ENCODE measurements around the gene GPR160. TPM values are rescaled to one million over a fixed set of nuclear protein-coding genes. Genes with fewer than 3 reads are reported as not detected.

GPR160 gene
- total and polyA plus RNA-seq, 2 donors from 2014 or later, result 23.7 to 24.9 TPM

DNA sequence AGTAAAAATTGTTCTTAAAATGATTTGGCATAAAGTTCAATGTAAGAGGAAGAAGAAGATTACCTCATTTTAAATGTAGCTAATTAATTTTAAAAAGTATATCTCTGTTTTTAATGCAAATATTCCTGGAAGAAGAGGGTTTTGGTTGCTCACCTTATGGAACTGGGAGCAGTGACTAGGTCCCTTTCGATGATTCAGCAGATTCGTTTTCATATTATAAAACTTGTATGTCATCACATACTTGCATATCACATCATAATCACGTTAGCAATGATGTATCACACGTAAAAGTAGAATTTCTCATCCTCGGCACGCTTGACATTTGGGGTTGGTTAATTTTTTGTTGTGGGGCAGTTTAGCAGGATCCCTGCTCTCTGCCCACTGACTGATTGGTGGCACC, 47.6 kb downstream of the GPR160 start:
- H3K4me3 ChIP-seq (ENCODE audit: low read length in 3 of 3), result no peak overlapping the region
- peaks cover 0 to 4% (median 4%) of the 10 kb centered on the region in 3 donors for H3K36me3 ChIP-seq (ENCODE audit: control insufficient read depth in 2 of 3, insufficient read depth in 3 of 3, low read length in 3 of 3)
- H3K4me1 ChIP-seq (ENCODE audit: control insufficient read depth in 2 of 3, insufficient read depth in 2 of 3, low read depth in 1 of 3, low read length in 3 of 3), result peaks cover 0 to 6% (median 2%) of the 10 kb centered on the region in 3 donors
- no peaks in the 10 kb centered on the region for H3K27me3 ChIP-seq (ENCODE audit: control insufficient read depth, insufficient read depth, low read length)
- no peaks in the 10 kb centered on the region for H3K9me3 ChIP-seq (ENCODE audit: control insufficient read depth in 2 of 3, insufficient read depth in 1 of 3, low read length in 3 of 3)
- H3K27ac ChIP-seq (ENCODE audit: low read depth in 2 of 2, low read length in 2 of 2), result no peak overlapping the region
- DNase-seq (no peak), FAIRE-seq (no peak)
- no peak overlapping the region for H3K9ac ChIP-seq (ENCODE audit: low read length in 3 of 3)
- TF ChIP-seq CTCF (IDR thresholded peaks at IDR 0.05; ENCODE audit: borderline replicate concordance, extremely low read depth, insufficient read depth), result no peak
- intact Hi-C loops (cut with DNase I), result no loop called here

DNA sequence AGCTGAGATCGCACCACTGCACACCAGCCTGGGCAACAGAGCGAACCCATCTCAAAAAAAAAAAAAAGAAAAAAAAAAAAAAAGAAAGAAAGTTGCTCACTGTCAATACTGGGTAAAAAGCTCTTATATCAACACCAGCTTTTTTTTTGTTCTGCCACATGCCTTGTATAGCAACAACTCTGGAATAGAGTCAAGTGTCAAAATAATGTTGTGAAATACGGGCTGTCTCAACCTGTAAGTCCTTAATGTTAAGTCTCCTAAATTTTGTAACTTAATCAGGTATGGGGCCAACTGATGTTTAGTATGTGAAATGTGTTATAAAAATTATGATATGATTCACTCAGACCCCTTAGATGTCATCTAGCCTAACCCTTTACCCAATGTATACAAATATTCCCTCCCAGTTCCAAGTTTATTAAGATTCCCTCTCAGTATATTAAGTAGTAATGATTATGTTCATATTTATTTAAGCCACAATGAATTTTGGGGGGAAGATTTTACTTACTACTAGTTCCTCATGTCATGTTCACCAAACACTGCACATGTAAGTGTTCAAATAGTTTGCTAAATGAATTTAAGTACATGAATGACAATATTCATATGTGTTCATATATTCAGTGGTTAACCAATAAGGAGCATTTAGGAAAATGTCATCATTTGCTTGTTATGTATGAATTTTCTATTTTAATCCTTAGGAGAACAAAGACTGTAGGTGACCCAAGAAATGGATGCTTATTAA, 52.2 kb downstream of the GPR160 start:
- Histone ChIP-seq H3K9me3 (ENCODE audit: control insufficient read depth in 2 of 3, insufficient read depth in 1 of 3, low read length in 3 of 3) (no peaks in the 10 kb centered on the region), H3K36me3 (ENCODE audit: control insufficient read depth in 2 of 3, insufficient read depth in 3 of 3, low read length in 3 of 3) (peaks cover 2 to 24% (median 10%) of the 10 kb centered on the region in 3 donors), H3K4me1 (ENCODE audit: control insufficient read depth in 2 of 3, insufficient read depth in 2 of 3, low read depth in 1 of 3, low read length in 3 of 3) (peaks cover 0 to 11% (median 0%) of the 10 kb centered on the region in 3 donors), H3K27ac (ENCODE audit: low read depth in 2 of 2, low read length in 2 of 2) (peak overlapping the region in 1 of 2 donors; percentile 23), H3K9ac (ENCODE audit: low read length in 3 of 3) (no peak overlapping the region), H3K4me3 (ENCODE audit: low read length in 3 of 3) (no peak overlapping the region), H3K27me3 (ENCODE audit: control insufficient read depth, insufficient read depth, low read length) (no peaks in the 10 kb centered on the region)
- FAIRE-seq (no peak), DNase-seq (no peak)
- intact Hi-C loops (cut with DNase I), result no loop called here
- no peak for TF ChIP-seq CTCF (IDR thresholded peaks at IDR 0.05; ENCODE audit: borderline replicate concordance, extremely low read depth, insufficient read depth)

DNA sequence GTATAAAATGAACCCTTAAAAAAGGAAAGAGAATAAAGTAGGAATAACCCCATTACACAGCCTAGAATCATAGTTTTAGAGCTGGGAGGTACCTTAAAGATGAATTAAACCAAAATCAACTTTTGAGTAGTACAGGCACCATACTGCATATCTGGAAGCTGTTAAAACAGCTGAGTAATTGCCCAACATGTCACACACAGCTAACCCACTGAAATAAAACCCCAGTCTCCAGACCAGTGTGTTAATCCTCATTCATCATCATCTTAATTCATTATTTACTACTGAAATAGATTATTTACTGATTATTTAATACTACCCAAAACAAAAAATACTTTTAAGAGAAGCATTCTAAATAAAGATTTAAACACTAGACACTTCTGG, 52.8 kb downstream of the GPR160 start:
- Histone ChIP-seq H3K9me3 (ENCODE audit: control insufficient read depth in 2 of 3, insufficient read depth in 1 of 3, low read length in 3 of 3) (no peaks in the 10 kb centered on the region), H3K27ac (ENCODE audit: low read depth in 2 of 2, low read length in 2 of 2) (peak overlapping the region in 1 of 2 donors; percentile 23), H3K4me3 (ENCODE audit: low read length in 3 of 3) (no peak overlapping the region), H3K4me1 (ENCODE audit: control insufficient read depth in 2 of 3, insufficient read depth in 2 of 3, low read depth in 1 of 3, low read length in 3 of 3) (peaks cover 0 to 11% (median 0%) of the 10 kb centered on the region in 3 donors), H3K27me3 (ENCODE audit: control insufficient read depth, insufficient read depth, low read length) (no peaks in the 10 kb centered on the region), H3K36me3 (ENCODE audit: control insufficient read depth in 2 of 3, insufficient read depth in 3 of 3, low read length in 3 of 3) (peaks cover 2 to 27% (median 10%) of the 10 kb centered on the region in 3 donors), H3K9ac (ENCODE audit: low read length in 3 of 3) (no peak overlapping the region)
- DNase-seq, result no peak
- intact Hi-C loops (cut with DNase I), result no loop called here
- TF ChIP-seq CTCF (IDR thresholded peaks at IDR 0.05; ENCODE audit: borderline replicate concordance, extremely low read depth, insufficient read depth), result no peak
- no peak for FAIRE-seq

Measured in kidney (tissue), 14 donors.